ENCODE measurements around the gene GRXCR2.

The GRXCR2 gene

DNA sequence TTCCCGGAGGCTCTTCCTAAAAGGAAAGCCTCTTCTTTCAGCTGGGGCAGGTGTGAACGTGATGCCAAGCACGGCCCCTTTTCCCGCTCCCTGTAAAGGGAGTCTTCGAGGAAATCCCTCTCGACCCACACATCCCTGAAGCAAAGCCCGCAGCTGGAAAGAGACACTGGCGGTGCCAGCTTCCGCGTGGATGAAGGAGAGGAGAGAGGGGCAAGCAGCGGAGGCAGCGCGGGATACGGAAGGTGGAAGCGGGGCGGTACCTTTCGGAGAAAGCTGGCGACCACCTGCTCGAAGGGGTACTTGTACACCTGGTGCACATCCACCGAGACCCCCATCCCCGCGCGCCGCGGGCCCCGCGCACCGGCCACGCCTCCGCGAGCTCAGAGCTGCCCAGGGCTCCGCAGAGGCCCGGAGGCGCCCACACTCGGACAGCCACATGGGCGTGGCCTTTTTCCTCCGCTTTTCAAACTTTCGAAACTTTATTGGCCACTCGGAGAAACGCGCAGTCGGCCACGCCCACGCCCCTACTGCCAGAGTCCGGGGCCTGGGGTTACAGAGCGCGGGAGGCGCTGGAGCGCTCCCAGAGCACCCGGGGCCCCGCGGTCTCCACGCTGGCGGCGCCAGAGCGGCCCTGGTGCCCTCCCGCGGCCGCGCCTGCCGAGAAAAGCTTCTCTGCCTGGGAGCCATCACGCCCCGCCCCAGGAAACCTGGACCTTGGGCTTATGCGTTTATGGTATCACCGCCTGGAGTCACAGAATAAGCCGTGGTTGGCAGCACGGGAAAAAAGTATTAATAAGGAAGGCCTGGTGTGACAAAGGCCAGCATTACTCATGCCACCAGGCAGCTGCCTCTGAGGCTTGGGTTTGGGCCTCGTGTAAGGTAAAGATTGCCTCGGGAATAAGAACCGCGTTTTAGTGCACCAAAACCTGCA is 37.6 kb downstream of the GRXCR2 start, which contains the start of gene PRELID2:
PRELID2 (minus strand) TSS at position 426 of the 931 bp plus-strand sequence; CDS start at position 335, 91 bp downstream.
- DNase-seq: peak; percentile 89

DNA sequence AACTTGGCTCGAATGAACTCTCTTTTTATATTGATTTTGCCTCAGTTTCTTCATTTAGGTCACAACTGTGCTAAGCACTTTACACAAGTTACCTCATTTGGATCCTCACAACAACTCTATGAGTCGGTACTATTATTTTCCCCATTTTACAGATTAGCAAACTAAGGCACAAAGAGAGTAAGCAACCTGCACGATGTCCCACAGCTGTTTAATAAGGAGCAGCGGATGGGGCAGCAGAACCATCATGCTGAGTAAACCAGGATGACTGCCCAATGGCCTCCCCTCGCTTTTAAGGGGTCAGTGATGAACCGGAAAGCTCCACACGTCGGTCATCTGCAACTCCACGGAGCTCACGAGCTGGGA is 38.3 kb downstream of the GRXCR2 start:
- no peak for DNase-seq

DNA sequence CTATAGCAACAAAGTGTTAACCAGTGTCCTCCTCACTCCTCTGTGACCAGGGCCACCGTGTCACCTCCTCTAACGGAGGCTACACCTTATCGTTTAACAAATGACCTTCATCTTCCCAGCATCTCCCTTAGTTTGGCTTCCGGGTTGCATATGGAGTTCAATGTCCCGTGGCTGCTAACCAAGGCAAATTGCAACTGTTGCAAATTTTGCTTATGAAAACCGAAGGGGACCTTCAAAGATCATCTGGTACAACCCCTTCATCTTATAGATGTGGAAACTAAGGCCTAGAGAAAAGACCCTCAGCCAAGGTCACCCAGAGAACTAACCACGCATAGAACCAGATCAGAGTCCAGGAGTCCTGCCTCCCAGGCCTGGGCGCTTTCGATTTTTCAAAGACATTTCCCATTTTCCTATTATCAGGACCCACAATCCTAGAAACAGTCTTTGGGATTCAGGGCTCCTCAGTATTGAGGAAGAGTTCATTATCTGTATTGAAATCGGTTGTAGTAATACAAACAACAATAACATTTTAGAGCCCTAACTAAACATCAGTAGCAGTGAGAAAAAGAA is 39.1 kb downstream of the GRXCR2 start:
- DNase-seq: no peak

DNA sequence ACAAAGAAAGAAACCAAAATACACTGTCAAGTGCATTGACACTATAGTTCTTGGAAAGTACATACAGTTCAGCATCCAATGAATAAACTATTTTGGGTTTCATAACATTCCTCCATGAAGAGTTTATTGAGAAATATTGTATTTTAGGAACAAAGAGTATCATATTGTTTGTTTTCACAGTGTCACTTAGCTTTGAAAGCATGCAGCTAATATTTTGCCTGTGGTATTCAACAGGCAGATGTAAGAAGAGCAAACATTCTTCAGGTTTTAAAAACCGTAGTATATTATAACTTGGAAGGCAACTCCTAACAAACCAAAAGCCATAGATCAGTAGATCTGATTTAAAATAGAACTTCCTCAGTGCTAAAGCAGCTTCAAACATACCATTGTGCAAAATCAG is 42.2 kb downstream of the GRXCR2 start:
- DNase-seq: peak; percentile 30

DNA sequence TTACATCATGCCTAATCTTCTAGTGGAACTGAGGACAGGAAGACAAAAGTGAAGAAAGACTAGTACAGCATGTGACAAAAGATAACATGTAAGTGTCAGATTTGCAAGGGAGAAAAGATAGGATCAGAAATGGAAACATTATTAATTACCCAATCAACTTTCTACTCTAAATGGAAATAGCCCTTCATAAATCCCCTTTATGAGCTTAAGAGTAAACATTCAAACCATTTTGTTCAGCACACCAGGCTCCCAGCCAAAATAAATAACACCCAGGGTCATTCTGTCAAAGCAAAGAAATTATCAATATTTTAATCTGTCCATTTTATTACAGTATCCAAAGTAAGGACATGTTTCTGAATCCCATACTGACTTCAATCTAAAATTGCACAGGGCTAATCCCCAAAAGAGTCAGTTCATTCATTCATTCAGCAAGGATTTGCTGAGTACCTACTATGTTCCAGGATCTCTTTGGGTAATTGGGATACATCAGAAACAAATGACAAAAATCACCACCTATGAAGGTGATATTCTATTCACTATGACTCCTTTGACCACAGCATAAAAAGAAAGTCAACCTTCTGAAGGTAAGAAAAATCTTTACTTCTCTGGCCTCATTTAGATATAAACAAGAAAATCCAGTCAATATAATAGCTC is 43.0 kb downstream of the GRXCR2 start:
- no peak for DNase-seq

DNA sequence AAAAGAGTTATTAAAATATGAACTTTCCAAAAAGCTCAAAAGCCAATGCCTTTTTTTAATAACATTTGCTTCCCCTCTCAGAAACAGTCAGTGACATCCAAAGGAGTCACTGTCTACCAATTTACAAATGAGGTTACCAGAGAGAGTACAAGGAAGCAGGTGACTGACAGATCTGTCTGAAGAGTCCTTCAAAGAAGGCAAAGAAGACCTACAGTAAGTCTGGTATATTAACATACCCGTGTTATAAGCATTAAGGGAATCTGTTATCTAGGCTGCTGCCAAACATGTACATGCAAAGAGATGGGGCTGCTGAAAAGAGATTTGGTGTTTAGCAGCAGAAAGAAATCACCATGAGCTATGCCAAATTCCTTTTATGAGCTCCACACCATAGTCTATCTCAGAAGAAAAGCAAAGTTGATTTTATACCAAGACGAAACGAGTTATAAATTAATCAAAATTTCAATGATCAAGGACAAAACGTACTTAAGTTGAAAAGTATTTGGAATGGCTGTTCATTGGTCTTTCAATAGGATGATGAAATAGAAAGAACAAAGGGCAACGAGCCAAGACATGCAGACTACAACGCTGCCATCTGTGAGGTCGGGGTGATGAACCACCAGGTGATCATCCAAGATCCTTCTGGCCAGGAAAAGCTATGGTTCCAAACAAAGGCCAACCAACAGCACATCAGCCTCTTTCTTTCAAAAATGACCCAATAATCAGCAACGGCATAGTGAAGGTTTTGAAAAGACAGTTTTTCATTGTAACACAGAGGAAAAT is 45.7 kb downstream of the GRXCR2 start:
- DNase-seq: no peak

DNA sequence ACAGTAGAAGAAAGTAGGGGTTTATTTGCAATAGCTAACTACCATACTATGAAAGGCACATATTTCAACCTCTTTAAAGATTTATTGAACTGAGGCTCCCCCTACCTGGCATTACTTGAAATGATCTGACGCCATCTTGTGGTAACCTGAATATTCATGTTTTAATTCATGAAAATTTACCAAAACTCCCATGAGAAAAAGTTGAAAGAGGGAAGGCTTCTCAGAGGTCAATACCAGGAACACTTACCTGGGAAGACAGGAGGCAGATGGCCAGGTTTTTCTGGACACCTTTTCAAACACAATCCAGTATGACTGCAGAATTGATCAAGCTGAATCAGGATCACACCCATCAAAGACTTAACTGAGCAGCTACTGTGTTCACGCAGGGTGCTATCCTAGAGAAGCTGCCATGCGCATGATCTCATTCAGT is 47.0 kb downstream of the GRXCR2 start:
- DNase-seq: peak; percentile 56

DNA sequence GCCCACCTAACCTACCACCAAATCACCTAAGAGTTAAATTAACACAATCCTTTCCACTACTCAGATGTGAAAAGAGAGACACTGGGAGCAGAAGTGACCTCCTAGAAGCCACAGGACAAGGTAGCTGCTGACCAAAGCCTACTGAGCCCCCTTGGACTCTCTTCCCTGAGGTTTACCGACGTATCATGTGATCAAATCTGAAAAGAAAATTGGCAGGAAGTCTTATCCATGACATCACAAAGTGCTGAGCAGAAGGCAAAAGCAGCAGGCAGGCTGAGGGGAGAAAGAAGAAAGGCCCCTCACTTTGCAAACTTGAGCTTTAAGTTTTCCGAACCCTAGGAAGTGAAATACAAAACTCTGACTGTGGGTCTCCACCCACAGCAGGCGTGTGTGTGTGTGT is 48.8 kb downstream of the GRXCR2 start:
- no peak for DNase-seq

DNA sequence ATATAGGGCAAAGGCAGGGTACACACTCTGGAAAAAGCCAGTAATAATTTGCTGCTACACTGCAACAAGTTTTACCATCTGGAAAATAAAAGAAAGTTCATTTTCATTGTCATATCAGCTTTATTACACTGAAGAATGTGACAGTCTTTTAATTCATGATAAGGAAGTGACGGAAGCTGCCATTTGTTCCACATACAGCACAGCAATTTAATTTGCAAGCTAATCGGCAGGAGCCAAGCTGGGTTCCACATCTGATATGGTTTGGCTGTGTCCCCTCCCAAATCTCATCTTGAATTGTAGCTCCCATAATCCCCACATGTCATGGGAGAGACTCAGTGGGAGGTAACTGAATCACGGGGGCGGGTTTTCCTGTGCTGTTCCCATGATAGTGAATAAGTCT is 54.2 kb downstream of the GRXCR2 start:
- DNase-seq: no peak

DNA sequence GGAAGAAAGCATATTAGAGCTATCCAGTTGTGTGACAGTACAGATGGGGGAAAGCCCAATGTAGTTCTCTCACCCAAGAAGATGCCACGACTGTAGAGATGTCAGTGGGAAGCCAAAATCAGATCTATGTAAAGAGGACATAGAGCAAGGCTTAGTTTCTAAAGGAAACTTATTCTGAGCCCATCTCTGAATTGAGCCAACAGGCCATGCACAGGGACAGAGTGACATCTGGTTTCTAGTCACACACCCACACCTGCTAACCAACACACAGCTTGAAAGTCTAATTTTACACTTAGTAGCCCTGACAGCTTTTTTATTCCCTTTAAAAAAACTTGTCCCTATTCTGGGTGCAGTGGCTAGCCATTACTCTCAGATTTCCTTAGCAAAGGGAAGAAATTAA is 59.9 kb downstream of the GRXCR2 start:
- no peak for DNase-seq

DNA sequence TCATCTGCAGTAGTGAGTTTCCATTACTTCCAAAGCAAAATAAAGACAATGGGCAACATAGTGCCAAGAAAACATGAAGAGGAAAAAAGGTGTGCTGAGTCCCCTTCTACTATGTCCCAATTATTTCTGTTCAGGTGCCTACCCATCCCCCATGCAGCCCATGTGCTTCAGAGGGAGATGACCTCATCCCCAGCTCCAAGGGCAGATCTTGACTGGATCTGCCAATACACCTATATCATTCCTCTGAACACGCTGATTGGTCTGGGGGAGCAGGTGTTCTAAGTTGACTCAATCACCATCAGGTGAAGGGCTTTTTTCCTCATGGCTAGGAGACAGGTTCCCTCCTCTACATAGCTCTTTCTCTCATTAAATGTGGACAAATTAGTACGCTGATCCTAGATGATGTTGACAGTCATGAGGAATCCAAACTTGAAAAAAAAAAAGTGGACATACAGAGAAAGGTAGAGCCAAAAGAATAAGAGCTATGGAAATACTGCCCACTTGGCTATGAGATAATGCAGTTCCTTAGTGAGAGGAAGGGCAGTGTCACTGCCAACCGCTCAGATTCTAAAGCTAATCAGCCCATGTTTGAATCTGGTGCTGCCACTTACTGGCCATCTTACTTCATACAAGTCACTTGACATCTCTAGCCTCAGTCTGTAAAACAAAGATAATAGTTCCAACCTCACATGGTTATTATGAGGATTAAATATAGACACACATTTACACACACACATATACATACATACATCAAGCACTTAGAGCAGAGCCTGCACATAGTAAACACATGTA is 60.8 kb downstream of the GRXCR2 start:
- DNase-seq: peak; percentile 52

Measured in fibroblast of skin of back (primary cell).